GM23338 (cell line): ENCODE data around the gene CALML5. TPM values are rescaled to one million over a fixed set of nuclear protein-coding genes. Genes with fewer than 3 reads are reported as not detected.

Experiments
- ATAC-seq: fragments of 200-7000 bp; cut with Tn5 transposase; 3 replicates; pipeline ENCODE4 v1.9.1; 2020
- DNase-seq: peaks from one replicate; pipeline ENCODE4 v3.0.0-alpha.2; 2015; ENCODE audit warnings: low spot score
- H2AFZ ChIP-seq: fragments of 200-600 bp; sonication (generic); 2 replicates; pipeline ENCODE4 v1.8.0; 2016; ENCODE audit warnings: antibody characterized with exemption, mild to moderate bottlenecking, moderate library complexity
- H3F3A ChIP-seq: fragments of 200-600 bp; sonication (generic); replicated peaks from 2 replicates; pipeline ENCODE4 v1.8.0; 2017; ENCODE audit warnings: antibody characterized with exemption, mixed run types, low read depth
- H3K27ac ChIP-seq: fragments of 200-600 bp; sonication (generic); 2 replicates; pipeline ENCODE4 v1.6.1; 2016; ENCODE audit warnings: low read depth
- H3K27me3 ChIP-seq: fragments of 200-600 bp; sonication (generic); 2 replicates; pipeline ENCODE4 v1.8.0; 2016; ENCODE audit warnings: mild to moderate bottlenecking, mixed run types, moderate library complexity; ENCODE audit not compliant: insufficient read depth
- H3K36me3 ChIP-seq: fragments of 200-600 bp; sonication (generic); 2 replicates; pipeline ENCODE4 v1.8.0; 2016; ENCODE audit warnings: mild to moderate bottlenecking; ENCODE audit not compliant: insufficient read depth
- H3K4me1 ChIP-seq: fragments of 200-600 bp; sonication (generic); 2 replicates; pipeline ENCODE4 v1.8.0; 2016; ENCODE audit warnings: mild to moderate bottlenecking, moderate library complexity; ENCODE audit not compliant: insufficient read depth
- H3K4me2 ChIP-seq: fragments of 200-600 bp; sonication (generic); 2 replicates; pipeline ENCODE4 v1.7.1; 2017; ENCODE audit warnings: mixed run types
- H3K4me3 ChIP-seq: fragments of 200-600 bp; sonication (generic); 2 replicates; pipeline ENCODE4 v1.6.1; 2016; ENCODE audit warnings: mixed run types
- H3K79me2 ChIP-seq: fragments of 200-600 bp; sonication (generic); replicated peaks from 2 replicates; pipeline ENCODE4 v1.8.0; 2017; ENCODE audit warnings: mild to moderate bottlenecking; ENCODE audit not compliant: insufficient read depth
- H3K9me2 ChIP-seq: fragments of 200-600 bp; sonication (generic); 2 replicates; pipeline ENCODE4 v1.8.0; 2017; ENCODE audit not compliant: insufficient read depth
- H4K20me1 ChIP-seq: fragments of 200-600 bp; sonication (generic); replicated peaks from 2 replicates; pipeline ENCODE4 v1.8.0; 2017; ENCODE audit warnings: mild to moderate bottlenecking; ENCODE audit not compliant: insufficient read depth
- H3K27ac Mint-ChIP-seq: 2 replicates; pipeline ENCODE4 v1.8.0; 2020; ENCODE audit warnings: inconsistent platforms, mild to moderate bottlenecking, moderate library complexity, mixed read lengths
- H3K27me3 Mint-ChIP-seq: 3 replicates; pipeline ENCODE4 v1.8.0; 2022; ENCODE audit warnings: low read depth, mild to moderate bottlenecking, moderate library complexity, mixed read lengths, inconsistent platforms; ENCODE audit not compliant: insufficient read depth, poor library complexity
- H3K36me3 Mint-ChIP-seq: 3 replicates; pipeline ENCODE4 v1.8.0; 2021; ENCODE audit warnings: low read depth, mild to moderate bottlenecking, inconsistent platforms, moderate library complexity, mixed read lengths
- H3K4me1 Mint-ChIP-seq: 3 replicates; pipeline ENCODE4 v1.8.0; 2020; ENCODE audit warnings: mild to moderate bottlenecking, inconsistent platforms, mixed read lengths
- H3K4me3 Mint-ChIP-seq: 3 replicates; pipeline ENCODE4 v1.8.0; 2021; ENCODE audit warnings: moderate library complexity, mild to moderate bottlenecking, inconsistent platforms, mixed read lengths
- H3K9me3 Mint-ChIP-seq: 3 replicates; pipeline ENCODE4 v1.8.0; 2020; ENCODE audit warnings: moderate library complexity, mild to moderate bottlenecking, inconsistent platforms, mixed read lengths
- CREB1 ChIP-seq: fragments of 250-450 bp; sonication (Bioruptor Pico); IDR thresholded peaks from 2 replicates; pipeline ENCODE4 v1.5.0; 2020; ENCODE audit warnings: low read depth, mild to moderate bottlenecking, moderate library complexity
- CTCF ChIP-seq, 2 experiments: fragments of 200-600 bp in 1 of 2; sonication (generic) in 1 of 2; conservative IDR thresholded peaks; 2 replicates each; pipeline versions ENCODE4 v1.5.1 to v1.6.1; 2016 to 2017; ENCODE audit warnings: antibody characterized with exemption in 2 of 2, low read depth in 2 of 2, mild to moderate bottlenecking in 2 of 2, moderate library complexity in 1 of 2
- ETS1 ChIP-seq: IDR thresholded peaks from 2 replicates; pipeline ENCODE4 v1.6.1; 2016; ENCODE audit warnings: antibody characterized with exemption
- EZH2 ChIP-seq: fragments of 200-600 bp; sonication (generic); IDR thresholded peaks from one replicate; pipeline ENCODE4 v1.8.0; 2017; ENCODE audit warnings: antibody characterized with exemption, mild to moderate bottlenecking, low read depth; ENCODE audit not compliant: unreplicated experiment
- EZH2phosphoT487 ChIP-seq: fragments of 200-600 bp; sonication (generic); IDR thresholded peaks from one replicate; pipeline ENCODE4 v1.8.1; 2018; ENCODE audit warnings: antibody characterized with exemption; ENCODE audit not compliant: unreplicated experiment
- JUNB ChIP-seq: IDR thresholded peaks from one replicate; pipeline ENCODE4 v1.6.1; 2016; ENCODE audit warnings: antibody characterized with exemption; ENCODE audit not compliant: unreplicated experiment
- NANOG ChIP-seq: IDR thresholded peaks from 2 replicates; pipeline ENCODE4 v1.6.1; 2016; ENCODE audit warnings: antibody characterized with exemption, borderline replicate concordance
- POLR2AphosphoS5 ChIP-seq: IDR thresholded peaks from 2 replicates; pipeline ENCODE4 v1.6.1; 2016; ENCODE audit warnings: antibody characterized with exemption, low read depth
- REST ChIP-seq: IDR thresholded peaks from one replicate; pipeline ENCODE4 v1.6.1; 2018; ENCODE audit warnings: antibody characterized with exemption; ENCODE audit not compliant: unreplicated experiment
- STAT1 ChIP-seq: IDR thresholded peaks from one replicate; pipeline ENCODE4 v1.6.1; 2016; ENCODE audit warnings: antibody characterized with exemption; ENCODE audit not compliant: unreplicated experiment
- ZNF114 ChIP-seq: fragments of 250-450 bp; sonication (Bioruptor Pico); IDR thresholded peaks from 2 replicates; pipeline ENCODE4 v1.5.0; 2020; ENCODE audit warnings: mild to moderate bottlenecking, moderate library complexity
- ZNF331 ChIP-seq: fragments of 250-450 bp; sonication (Bioruptor Pico); IDR thresholded peaks from 2 replicates; pipeline ENCODE4 v1.5.0; 2020; ENCODE audit warnings: low read depth, mild to moderate bottlenecking, moderate library complexity
- ZNF462 ChIP-seq: fragments of 250-450 bp; sonication (Bioruptor Pico); IDR thresholded peaks from 2 replicates; pipeline ENCODE4 v1.5.0; 2020; ENCODE audit warnings: mild to moderate bottlenecking, moderate library complexity
- polyA plus RNA-seq: library from polyadenylated mRNA; unstranded; fragments of >200 nt; fragmentation: Nextera tagmentation; extraction: Ambion mirVana; gene quantifications from 2 replicates; pipeline ENCODE4 v1.2.1, GENCODE V29; 2016
- total RNA-seq: library from RNA; depleted of rRNA; stranded (reverse); fragments of >200 nt; shearing (Covaris generic); gene quantifications from 2 replicates; pipeline ENCODE4 v1.2.3, GENCODE V29; 2014

CALML5 gene
- total and polyA plus RNA-seq, 2 experiments from 2014 or later: 0.40 TPM; not detected in 1

- Histone ChIP-seq H3K4me2 (no peak overlapping the region), H3K4me3 (no peak overlapping the region), H3K36me3 (no peaks in the 10 kb centered on the region), H3K4me1 (peaks cover 5% of the 10 kb centered on the region; the same call in 1 of the 2 replicates), H3K9me2 (no peaks in the 10 kb centered on the region), H2AFZ (no peak overlapping the region), H3K79me2 (no peaks in the 10 kb centered on the region), H3F3A (no peaks in the 10 kb centered on the region), H3K27me3 (no peaks in the 10 kb centered on the region), H4K20me1 (no peaks in the 10 kb centered on the region), H3K27ac (no peak overlapping the region)
- Mint-ChIP-seq H3K4me1 (peaks cover 10% of the 10 kb centered on the region), H3K36me3 (no peaks in the 10 kb centered on the region), H3K27ac (no peak overlapping the region), H3K4me3 (no peak overlapping the region), H3K9me3 (peaks cover 3% of the 10 kb centered on the region; the same call in 2 of the 3 replicates), H3K27me3 (peaks cover 20% of the 10 kb centered on the region)
- TF ChIP-seq ETS1: no peak
- no peak for TF ChIP-seq POLR2AphosphoS5
- no peak for TF ChIP-seq ZNF114 (CRISPR knock-in tag)
- no peak for TF ChIP-seq STAT1
- no peak for TF ChIP-seq NANOG
- no peak for TF ChIP-seq JUNB
- no peak for TF ChIP-seq ZNF462 (CRISPR knock-in tag)
- TF ChIP-seq EZH2phosphoT487: no peak
- TF ChIP-seq ZNF331: no peak
- TF ChIP-seq REST: no peak
- no peak for TF ChIP-seq CREB1
- TF ChIP-seq CTCF (conservative IDR thresholded peaks at IDR 0.05; ENCODE audit: low read depth in 2 of 2): no peak
- no peak for TF ChIP-seq EZH2
- ATAC-seq (no peak), DNase-seq (no peak)
Observed at GRCh38 chr10:5530412-5530806, 31.0 kb upstream of the CALML5 start.
